ENCODE results near the gene BMP15. TPM values are rescaled to one million over a fixed set of nuclear protein-coding genes. Genes with fewer than 3 reads are reported as not detected.

BMP15 gene
- total and polyA plus RNA-seq, 2 of the 13 experiments (the other 11 are each of a cell fraction or from before 2014, with no cell fraction given) = not detected

DNA sequence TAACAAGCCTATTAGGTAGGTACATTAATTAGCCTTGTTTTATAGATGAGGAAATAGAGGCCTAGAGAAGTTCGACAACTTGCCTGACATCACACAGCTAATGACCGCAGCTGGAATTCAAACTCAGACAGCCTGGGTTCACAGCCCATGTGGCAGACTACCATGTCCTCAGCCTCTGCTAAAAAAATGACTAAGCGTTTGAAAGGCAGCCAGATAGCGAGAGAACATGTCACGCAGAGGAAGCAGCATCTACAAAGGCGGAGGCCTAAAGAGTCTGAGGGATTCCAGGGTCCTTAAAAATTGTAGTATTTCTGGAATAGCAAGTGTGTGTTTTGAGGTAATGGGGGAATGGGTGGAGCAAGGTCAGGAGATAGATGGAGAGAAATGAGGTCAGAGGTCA is 33.2 kb upstream of the BMP15 start (continued):
- no peak for TF ChIP-seq SIX4 (CRISPR knock-in tag; IDR thresholded peaks at IDR 0.05)
- no peak for TF ChIP-seq MIER3 (CRISPR knock-in tag; IDR thresholded peaks at IDR 0.05; ENCODE audit: borderline replicate concordance)

GRCh38 chrX:50881028-50881427 is 29.5 kb upstream of the BMP15 start:
- Histone ChIP-seq H2AFZ (ENCODE audit: low read length) (no peak overlapping the region), H3K27me3 (ENCODE audit: control insufficient read depth in 1 of 2, insufficient read depth in 2 of 2, low read length in 2 of 2) (no peaks in the 10 kb centered on the region), H3K79me2 (ENCODE audit: insufficient read depth, low read length) (no peaks in the 10 kb centered on the region), H3K4me2 (ENCODE audit: low read depth, low read length) (no peak overlapping the region), H3K9me3 (ENCODE audit: low read length) (no peaks in the 10 kb centered on the region), H3K27ac (ENCODE audit: extremely low read length, insufficient read depth, low read length) (no peak overlapping the region), H4K20me1 (ENCODE audit: insufficient read depth, low read length) (no peaks in the 10 kb centered on the region), H3K4me3 (replicated peaks in 1 of 3; ENCODE audit: insufficient read depth in 1 of 3, low read depth in 2 of 3, low read length in 3 of 3) (no peak overlapping the region), H3K9ac (ENCODE audit: insufficient read depth, low read depth, low read length) (no peak overlapping the region), H3K4me1 (ENCODE audit: insufficient read depth, low read length) (no peaks in the 10 kb centered on the region), H3K36me3 (replicated peaks in 1 of 2; ENCODE audit: control insufficient read depth in 1 of 2, insufficient read depth in 2 of 2, low read length in 2 of 2) (no peaks in the 10 kb centered on the region)
- ChIA-PET CTCF (ENCODE audit: low intra/inter-chr PET ratio, low total read pairs) (no interaction called here), POLR2A (no interaction called here)
- FAIRE-seq = no peak
- in situ Hi-C loops (cut with HindIII; ENCODE audit: extremely low pct_ligation_motif_present, low pct_unique_long_range_greater_than_20kb) = no loop called here
- no TSS peak for BruUV-seq (replicated peaks)
- DNase-seq (ENCODE audit: low spot score) = no peak
- intact Hi-C loops (cut with micrococcal nuclease; ENCODE audit: unreplicated experiment) = no loop called here
- TF ChIP-seq SPEN (CRISPR knock-in tag; IDR thresholded peaks at IDR 0.05; ENCODE audit: low read depth) = no peak
- no peak for TF ChIP-seq LBX2 (CRISPR knock-in tag; IDR thresholded peaks at IDR 0.05; ENCODE audit: borderline replicate concordance)
- TF ChIP-seq HDAC1 (CRISPR knock-in tag; IDR thresholded peaks at IDR 0.05) = no peak
- no peak for TF ChIP-seq ELF3 (CRISPR knock-in tag; IDR thresholded peaks at IDR 0.05)
- no peak for TF ChIP-seq SP140L (CRISPR knock-in tag; IDR thresholded peaks at IDR 0.05; ENCODE audit: borderline replicate concordance)
- no peak for TF ChIP-seq HDAC6 (IDR thresholded peaks at IDR 0.05; ENCODE audit: low read depth, low read length)
- ATAC-seq = no peak

DNA sequence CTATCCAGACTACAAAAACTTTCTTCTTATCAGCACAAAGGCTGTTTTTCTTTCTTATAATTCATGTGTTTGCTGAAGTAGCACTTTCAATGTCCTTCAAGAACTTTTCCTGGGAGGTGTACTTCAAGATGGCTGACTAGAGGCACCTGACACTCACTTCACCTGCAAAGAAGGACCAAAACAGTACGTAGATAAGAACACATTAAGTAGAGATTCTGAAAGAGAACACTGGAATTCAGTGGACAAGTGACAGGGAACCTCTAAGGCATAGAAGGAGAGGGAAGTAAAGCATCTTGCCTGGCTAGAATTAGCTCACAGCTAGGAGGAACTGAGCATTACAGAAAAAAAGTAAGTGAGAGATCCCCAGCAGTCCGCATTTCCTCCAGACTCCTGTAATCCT is 21.7 kb upstream of the BMP15 start:
- Histone ChIP-seq H2AFZ (ENCODE audit: low read length) (no peak overlapping the region), H3K4me2 (ENCODE audit: low read depth, low read length) (no peak overlapping the region), H4K20me1 (ENCODE audit: insufficient read depth, low read length) (no peaks in the 10 kb centered on the region), H3K27me3 (ENCODE audit: control insufficient read depth in 1 of 2, insufficient read depth in 2 of 2, low read length in 2 of 2) (no peaks in the 10 kb centered on the region), H3K4me1 (ENCODE audit: insufficient read depth, low read length) (no peaks in the 10 kb centered on the region), H3K9me3 (ENCODE audit: low read length) (no peaks in the 10 kb centered on the region), H3K4me3 (replicated peaks in 1 of 3; ENCODE audit: insufficient read depth in 1 of 3, low read depth in 2 of 3, low read length in 3 of 3) (no peak overlapping the region), H3K9ac (ENCODE audit: insufficient read depth, low read depth, low read length) (no peak overlapping the region), H3K36me3 (replicated peaks in 1 of 2; ENCODE audit: control insufficient read depth in 1 of 2, insufficient read depth in 2 of 2, low read length in 2 of 2) (no peaks in the 10 kb centered on the region), H3K79me2 (ENCODE audit: insufficient read depth, low read length) (no peaks in the 10 kb centered on the region), H3K27ac (ENCODE audit: extremely low read length, insufficient read depth, low read length) (no peak overlapping the region)
- intact Hi-C loops (cut with micrococcal nuclease; ENCODE audit: unreplicated experiment) (no loop called here), in situ Hi-C loops (cut with HindIII; ENCODE audit: extremely low pct_ligation_motif_present, low pct_unique_long_range_greater_than_20kb) (no loop called here)
- ATAC-seq = no peak
- WGBS (ENCODE audit: low lambda C conversion rate) = 0% methylated on average over 1 of the region's 2 CpGs
- FAIRE-seq = no peak
- no TSS peak for BruUV-seq (replicated peaks)
- ChIA-PET POLR2A (no interaction called here), CTCF (ENCODE audit: low intra/inter-chr PET ratio, low total read pairs) (no interaction called here)
- DNase-seq (ENCODE audit: low spot score) = no peak
- no peak for TF ChIP-seq ZNF850 (CRISPR knock-in tag; conservative IDR thresholded peaks at IDR 0.05)
- no peak for TF ChIP-seq ZNF33A (CRISPR knock-in tag; IDR thresholded peaks at IDR 0.05; ENCODE audit: borderline replicate concordance)
- no peak for TF ChIP-seq IRF9 (CRISPR knock-in tag; IDR thresholded peaks at IDR 0.05; ENCODE audit: borderline replicate concordance)
- no peak for TF ChIP-seq ZBTB38 (CRISPR knock-in tag; IDR thresholded peaks at IDR 0.05)
- TF ChIP-seq ZSCAN21 (CRISPR knock-in tag; IDR thresholded peaks at IDR 0.05; ENCODE audit: borderline replicate concordance) = no peak
